GM23338 (cell line): ENCODE results near the gene DENND6A. TPM values are rescaled to one million over a fixed set of nuclear protein-coding genes. Genes with fewer than 3 reads are reported as not detected.

ENCODE experiments used
- ATAC-seq: fragments of 200-7000 bp; cut with Tn5 transposase; 3 replicates; pipeline ENCODE4 v1.9.1; 2020
- DNase-seq: peaks from one replicate; pipeline ENCODE4 v3.0.0-alpha.2; 2015; ENCODE audit warnings: low spot score
- H2AFZ ChIP-seq: fragments of 200-600 bp; sonication (generic); 2 replicates; pipeline ENCODE4 v1.8.0; 2016; ENCODE audit warnings: antibody characterized with exemption, mild to moderate bottlenecking, moderate library complexity
- H3F3A ChIP-seq: fragments of 200-600 bp; sonication (generic); replicated peaks from 2 replicates; pipeline ENCODE4 v1.8.0; 2017; ENCODE audit warnings: antibody characterized with exemption, mixed run types, low read depth
- H3K27ac ChIP-seq: fragments of 200-600 bp; sonication (generic); 2 replicates; pipeline ENCODE4 v1.6.1; 2016; ENCODE audit warnings: low read depth
- H3K27me3 ChIP-seq: fragments of 200-600 bp; sonication (generic); 2 replicates; pipeline ENCODE4 v1.8.0; 2016; ENCODE audit warnings: mild to moderate bottlenecking, mixed run types, moderate library complexity; ENCODE audit not compliant: insufficient read depth
- H3K36me3 ChIP-seq: fragments of 200-600 bp; sonication (generic); 2 replicates; pipeline ENCODE4 v1.8.0; 2016; ENCODE audit warnings: mild to moderate bottlenecking; ENCODE audit not compliant: insufficient read depth
- H3K4me1 ChIP-seq: fragments of 200-600 bp; sonication (generic); 2 replicates; pipeline ENCODE4 v1.8.0; 2016; ENCODE audit warnings: mild to moderate bottlenecking, moderate library complexity; ENCODE audit not compliant: insufficient read depth
- H3K4me2 ChIP-seq: fragments of 200-600 bp; sonication (generic); 2 replicates; pipeline ENCODE4 v1.7.1; 2017; ENCODE audit warnings: mixed run types
- H3K4me3 ChIP-seq: fragments of 200-600 bp; sonication (generic); 2 replicates; pipeline ENCODE4 v1.6.1; 2016; ENCODE audit warnings: mixed run types
- H3K79me2 ChIP-seq: fragments of 200-600 bp; sonication (generic); replicated peaks from 2 replicates; pipeline ENCODE4 v1.8.0; 2017; ENCODE audit warnings: mild to moderate bottlenecking; ENCODE audit not compliant: insufficient read depth
- H3K9me2 ChIP-seq: fragments of 200-600 bp; sonication (generic); 2 replicates; pipeline ENCODE4 v1.8.0; 2017; ENCODE audit not compliant: insufficient read depth
- H4K20me1 ChIP-seq: fragments of 200-600 bp; sonication (generic); replicated peaks from 2 replicates; pipeline ENCODE4 v1.8.0; 2017; ENCODE audit warnings: mild to moderate bottlenecking; ENCODE audit not compliant: insufficient read depth
- H3K27ac Mint-ChIP-seq: 2 replicates; pipeline ENCODE4 v1.8.0; 2020; ENCODE audit warnings: inconsistent platforms, mild to moderate bottlenecking, moderate library complexity, mixed read lengths
- H3K27me3 Mint-ChIP-seq: 3 replicates; pipeline ENCODE4 v1.8.0; 2022; ENCODE audit warnings: low read depth, mild to moderate bottlenecking, moderate library complexity, mixed read lengths, inconsistent platforms; ENCODE audit not compliant: insufficient read depth, poor library complexity
- H3K36me3 Mint-ChIP-seq: 3 replicates; pipeline ENCODE4 v1.8.0; 2021; ENCODE audit warnings: low read depth, mild to moderate bottlenecking, inconsistent platforms, moderate library complexity, mixed read lengths
- H3K4me1 Mint-ChIP-seq: 3 replicates; pipeline ENCODE4 v1.8.0; 2020; ENCODE audit warnings: mild to moderate bottlenecking, inconsistent platforms, mixed read lengths
- H3K4me3 Mint-ChIP-seq: 3 replicates; pipeline ENCODE4 v1.8.0; 2021; ENCODE audit warnings: moderate library complexity, mild to moderate bottlenecking, inconsistent platforms, mixed read lengths
- H3K9me3 Mint-ChIP-seq: 3 replicates; pipeline ENCODE4 v1.8.0; 2020; ENCODE audit warnings: moderate library complexity, mild to moderate bottlenecking, inconsistent platforms, mixed read lengths
- CREB1 ChIP-seq: fragments of 250-450 bp; sonication (Bioruptor Pico); IDR thresholded peaks from 2 replicates; pipeline ENCODE4 v1.5.0; 2020; ENCODE audit warnings: low read depth, mild to moderate bottlenecking, moderate library complexity
- EZH2 ChIP-seq: fragments of 200-600 bp; sonication (generic); IDR thresholded peaks from one replicate; pipeline ENCODE4 v1.8.0; 2017; ENCODE audit warnings: antibody characterized with exemption, mild to moderate bottlenecking, low read depth; ENCODE audit not compliant: unreplicated experiment
- EZH2phosphoT487 ChIP-seq: fragments of 200-600 bp; sonication (generic); IDR thresholded peaks from one replicate; pipeline ENCODE4 v1.8.1; 2018; ENCODE audit warnings: antibody characterized with exemption; ENCODE audit not compliant: unreplicated experiment
- ZNF114 ChIP-seq: fragments of 250-450 bp; sonication (Bioruptor Pico); IDR thresholded peaks from 2 replicates; pipeline ENCODE4 v1.5.0; 2020; ENCODE audit warnings: mild to moderate bottlenecking, moderate library complexity
- ZNF331 ChIP-seq: fragments of 250-450 bp; sonication (Bioruptor Pico); IDR thresholded peaks from 2 replicates; pipeline ENCODE4 v1.5.0; 2020; ENCODE audit warnings: low read depth, mild to moderate bottlenecking, moderate library complexity
- polyA plus RNA-seq: library from polyadenylated mRNA; unstranded; fragments of >200 nt; fragmentation: Nextera tagmentation; extraction: Ambion mirVana; gene quantifications from 2 replicates; pipeline ENCODE4 v1.2.1, GENCODE V29; 2016
- total RNA-seq: library from RNA; depleted of rRNA; stranded (reverse); fragments of >200 nt; shearing (Covaris generic); gene quantifications from 2 replicates; pipeline ENCODE4 v1.2.3, GENCODE V29; 2014
- TF ChIP-seq, protein P1 (sequence below): IDR thresholded peaks from 2 replicates; pipeline ENCODE4 v1.6.1; 2016; ENCODE audit warnings: antibody characterized with exemption
- TF ChIP-seq, protein P2 (sequence below): IDR thresholded peaks from one replicate; pipeline ENCODE4 v1.6.1; 2018; ENCODE audit warnings: antibody characterized with exemption; ENCODE audit not compliant: unreplicated experiment
- TF ChIP-seq, protein P3 (sequence below), 2 experiments: fragments of 200-600 bp in 1 of 2; sonication (generic) in 1 of 2; conservative IDR thresholded peaks; 2 replicates each; pipeline versions ENCODE4 v1.5.1 to v1.6.1; 2016 to 2017; ENCODE audit warnings: antibody characterized with exemption in 2 of 2, low read depth in 2 of 2, mild to moderate bottlenecking in 2 of 2, moderate library complexity in 1 of 2

Gene DENND6A
- total and polyA plus RNA-seq, 2 experiments from 2014 or later = 7.5 to 17.5 TPM

DNA sequence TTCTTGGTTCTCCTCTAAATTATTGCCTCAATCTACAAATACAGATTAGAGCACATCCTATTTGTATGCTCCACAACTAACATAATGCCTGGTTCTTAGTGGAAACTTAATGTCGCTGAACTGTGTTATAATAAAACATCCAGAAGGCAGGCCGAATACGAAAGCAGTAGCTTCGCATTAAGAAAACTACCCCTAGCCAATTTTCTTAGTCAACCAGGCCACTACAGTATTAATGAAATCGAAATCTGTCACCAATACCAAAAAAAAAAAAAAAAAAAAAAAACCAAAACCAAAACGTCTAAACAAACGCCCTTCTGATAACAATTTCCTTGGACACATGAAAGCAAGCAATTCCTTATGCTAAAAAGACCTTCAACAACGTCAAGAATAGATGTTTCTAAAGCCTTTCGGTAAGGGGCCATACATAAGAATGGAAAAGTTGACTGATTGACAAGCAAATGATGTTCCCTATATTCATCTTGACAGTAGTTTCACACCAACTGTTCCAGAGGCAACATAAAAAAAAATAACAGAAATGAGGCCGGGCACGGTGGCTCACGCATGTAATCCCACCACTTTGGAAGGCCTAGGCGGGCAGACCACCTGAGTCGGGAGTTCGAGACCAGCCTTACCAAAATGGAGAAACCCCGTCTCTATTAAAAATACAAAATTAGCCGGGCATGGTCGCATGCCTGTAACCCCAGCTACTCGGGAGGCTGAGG is 1.3 kb downstream of the DENND6A start (continued):
- TF ChIP-seq, protein P1, sequence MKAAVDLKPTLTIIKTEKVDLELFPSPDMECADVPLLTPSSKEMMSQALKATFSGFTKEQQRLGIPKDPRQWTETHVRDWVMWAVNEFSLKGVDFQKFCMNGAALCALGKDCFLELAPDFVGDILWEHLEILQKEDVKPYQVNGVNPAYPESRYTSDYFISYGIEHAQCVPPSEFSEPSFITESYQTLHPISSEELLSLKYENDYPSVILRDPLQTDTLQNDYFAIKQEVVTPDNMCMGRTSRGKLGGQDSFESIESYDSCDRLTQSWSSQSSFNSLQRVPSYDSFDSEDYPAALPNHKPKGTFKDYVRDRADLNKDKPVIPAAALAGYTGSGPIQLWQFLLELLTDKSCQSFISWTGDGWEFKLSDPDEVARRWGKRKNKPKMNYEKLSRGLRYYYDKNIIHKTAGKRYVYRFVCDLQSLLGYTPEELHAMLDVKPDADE = no peak
- TF ChIP-seq CREB1 (no peak), ZNF114 (CRISPR knock-in tag) (no peak), EZH2phosphoT487 (no peak), EZH2 (no peak)
- TF ChIP-seq, protein P2, sequence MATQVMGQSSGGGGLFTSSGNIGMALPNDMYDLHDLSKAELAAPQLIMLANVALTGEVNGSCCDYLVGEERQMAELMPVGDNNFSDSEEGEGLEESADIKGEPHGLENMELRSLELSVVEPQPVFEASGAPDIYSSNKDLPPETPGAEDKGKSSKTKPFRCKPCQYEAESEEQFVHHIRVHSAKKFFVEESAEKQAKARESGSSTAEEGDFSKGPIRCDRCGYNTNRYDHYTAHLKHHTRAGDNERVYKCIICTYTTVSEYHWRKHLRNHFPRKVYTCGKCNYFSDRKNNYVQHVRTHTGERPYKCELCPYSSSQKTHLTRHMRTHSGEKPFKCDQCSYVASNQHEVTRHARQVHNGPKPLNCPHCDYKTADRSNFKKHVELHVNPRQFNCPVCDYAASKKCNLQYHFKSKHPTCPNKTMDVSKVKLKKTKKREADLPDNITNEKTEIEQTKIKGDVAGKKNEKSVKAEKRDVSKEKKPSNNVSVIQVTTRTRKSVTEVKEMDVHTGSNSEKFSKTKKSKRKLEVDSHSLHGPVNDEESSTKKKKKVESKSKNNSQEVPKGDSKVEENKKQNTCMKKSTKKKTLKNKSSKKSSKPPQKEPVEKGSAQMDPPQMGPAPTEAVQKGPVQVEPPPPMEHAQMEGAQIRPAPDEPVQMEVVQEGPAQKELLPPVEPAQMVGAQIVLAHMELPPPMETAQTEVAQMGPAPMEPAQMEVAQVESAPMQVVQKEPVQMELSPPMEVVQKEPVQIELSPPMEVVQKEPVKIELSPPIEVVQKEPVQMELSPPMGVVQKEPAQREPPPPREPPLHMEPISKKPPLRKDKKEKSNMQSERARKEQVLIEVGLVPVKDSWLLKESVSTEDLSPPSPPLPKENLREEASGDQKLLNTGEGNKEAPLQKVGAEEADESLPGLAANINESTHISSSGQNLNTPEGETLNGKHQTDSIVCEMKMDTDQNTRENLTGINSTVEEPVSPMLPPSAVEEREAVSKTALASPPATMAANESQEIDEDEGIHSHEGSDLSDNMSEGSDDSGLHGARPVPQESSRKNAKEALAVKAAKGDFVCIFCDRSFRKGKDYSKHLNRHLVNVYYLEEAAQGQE = no peak

DNA sequence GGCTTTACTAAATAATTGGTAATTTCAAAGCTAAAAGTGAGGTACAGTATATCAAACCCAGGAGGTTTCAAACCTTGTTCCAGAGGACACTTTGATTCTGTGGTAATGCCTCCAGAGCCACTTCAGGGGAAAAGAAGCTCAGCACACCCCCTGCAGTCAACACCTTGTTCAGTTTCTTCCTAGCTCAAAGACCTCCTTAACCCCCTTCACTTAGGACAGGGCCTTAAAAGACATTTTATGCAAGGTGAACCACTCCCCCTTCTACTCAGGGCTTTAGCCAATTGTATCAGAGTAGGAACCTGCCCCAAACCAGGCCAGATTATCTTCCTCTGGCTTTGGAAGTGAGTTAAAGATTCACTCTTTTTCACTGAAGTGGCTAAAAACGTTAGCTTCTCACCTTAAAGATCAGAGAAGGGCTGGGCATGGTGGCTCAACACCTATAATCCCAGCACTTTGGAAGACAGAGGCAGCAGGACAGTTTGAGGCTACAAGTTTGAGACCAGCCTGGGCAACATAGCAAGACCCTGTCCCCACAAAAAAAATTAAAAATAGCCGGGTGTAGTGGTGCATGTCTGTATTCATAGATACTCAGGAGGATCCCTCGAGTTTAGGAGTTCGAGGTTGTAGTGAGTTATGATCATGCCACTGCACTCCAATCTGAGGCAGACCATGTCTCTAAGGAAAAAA is 3.4 kb downstream of the DENND6A start:
- DNase-seq (peak; percentile 59), ATAC-seq (peak; percentile 28)
- H3K4me1 Mint-ChIP-seq = peaks cover 13% of the 10 kb centered on the region; the same call in 2 of the 3 replicates
- Histone ChIP-seq H3K36me3 (no peaks in the 10 kb centered on the region), H2AFZ (no peak overlapping the region), H3K4me1 (peaks cover 13% of the 10 kb centered on the region), H3F3A (no peaks in the 10 kb centered on the region), H3K4me3 (no peak overlapping the region), H3K27ac (peak overlapping the region; percentile 43; the same call in 1 of the 2 replicates), H3K9me2 (no peaks in the 10 kb centered on the region), H4K20me1 (no peaks in the 10 kb centered on the region; the same call in none of the 2 replicates), H3K4me2 (no peak overlapping the region), H3K27me3 (no peaks in the 10 kb centered on the region), H3K79me2 (peaks cover 64% of the 10 kb centered on the region)
- no peak overlapping the region for H3K4me3 Mint-ChIP-seq
- no peak overlapping the region for H3K27ac Mint-ChIP-seq
- no peaks in the 10 kb centered on the region for H3K36me3 Mint-ChIP-seq
- H3K9me3 Mint-ChIP-seq = no peaks in the 10 kb centered on the region
- no peak for TF ChIP-seq ZNF331 (CRISPR knock-in tag)
- TF ChIP-seq, protein P3, sequence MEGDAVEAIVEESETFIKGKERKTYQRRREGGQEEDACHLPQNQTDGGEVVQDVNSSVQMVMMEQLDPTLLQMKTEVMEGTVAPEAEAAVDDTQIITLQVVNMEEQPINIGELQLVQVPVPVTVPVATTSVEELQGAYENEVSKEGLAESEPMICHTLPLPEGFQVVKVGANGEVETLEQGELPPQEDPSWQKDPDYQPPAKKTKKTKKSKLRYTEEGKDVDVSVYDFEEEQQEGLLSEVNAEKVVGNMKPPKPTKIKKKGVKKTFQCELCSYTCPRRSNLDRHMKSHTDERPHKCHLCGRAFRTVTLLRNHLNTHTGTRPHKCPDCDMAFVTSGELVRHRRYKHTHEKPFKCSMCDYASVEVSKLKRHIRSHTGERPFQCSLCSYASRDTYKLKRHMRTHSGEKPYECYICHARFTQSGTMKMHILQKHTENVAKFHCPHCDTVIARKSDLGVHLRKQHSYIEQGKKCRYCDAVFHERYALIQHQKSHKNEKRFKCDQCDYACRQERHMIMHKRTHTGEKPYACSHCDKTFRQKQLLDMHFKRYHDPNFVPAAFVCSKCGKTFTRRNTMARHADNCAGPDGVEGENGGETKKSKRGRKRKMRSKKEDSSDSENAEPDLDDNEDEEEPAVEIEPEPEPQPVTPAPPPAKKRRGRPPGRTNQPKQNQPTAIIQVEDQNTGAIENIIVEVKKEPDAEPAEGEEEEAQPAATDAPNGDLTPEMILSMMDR (conservative IDR thresholded peaks at IDR 0.05; ENCODE audit: low read depth in 2 of 2) = peak in 1 of 2 experiments; percentile 17; a peak in 1 of 4 replicates
- peaks cover 20% of the 10 kb centered on the region for H3K27me3 Mint-ChIP-seq
